Measurements from ENCODE around the gene NUDT17. TPM values are rescaled to one million over a fixed set of nuclear protein-coding genes. Genes with fewer than 3 reads are reported as not detected.

NUDT17 gene
- total and polyA plus RNA-seq, 8 donors: 0.61 to 18.3 (median 3.2) TPM; not detected in 1

- intact Hi-C loops (cut with DNase I; ENCODE audit: low total_unique reads): no loop called here
Measured at GRCh38 chr1:145889722-145890121, 44.3 kb downstream of the NUDT17 start.

GRCh38 chr1:145891143-145891542 is 45.7 kb downstream of the NUDT17 start:
- intact Hi-C loops (cut with DNase I; ENCODE audit: low total_unique reads): no loop called here
- WGBS, 5 donors: 23 to 45% (median 42%) methylated on average over 1 of the region's 1 CpG
- peak; percentile 67 for DNase-seq
- H3K9me3 ChIP-seq: no peaks in the 10 kb centered on the region
- H3K4me3 ChIP-seq: peak overlapping the region in 1 of 4 donors; percentile 9
- TF ChIP-seq POLR2A (IDR thresholded peaks at IDR 0.05) (no peak), POLR2AphosphoS5 (IDR thresholded peaks at IDR 0.05) (peak in 2 of 3 donors; percentile 22 to 58)
- peak overlapping the region; percentile 88 to 97 (median 96) for H3K27ac ChIP-seq
- H3K4me1 ChIP-seq: peaks cover 42 to 60% (median 48%) of the 10 kb centered on the region in 4 donors
- no peaks in the 10 kb centered on the region for H3K27me3 ChIP-seq
- no peaks in the 10 kb centered on the region for H3K36me3 ChIP-seq

More at GRCh38 chr1:145889722-145890121, 44.3 kb downstream of the NUDT17 start:
- no peaks in the 10 kb centered on the region for H3K27me3 ChIP-seq
- no peaks in the 10 kb centered on the region for H3K9me3 ChIP-seq
- H3K4me3 ChIP-seq: no peak overlapping the region
- no peaks in the 10 kb centered on the region for H3K36me3 ChIP-seq
- H3K4me1 ChIP-seq: peaks cover 51 to 72% (median 58%) of the 10 kb centered on the region in 4 donors
- DNase-seq: no peak
- no peak for TF ChIP-seq POLR2A (IDR thresholded peaks at IDR 0.05)
- TF ChIP-seq EP300 (IDR thresholded peaks at IDR 0.05): no peak
- TF ChIP-seq POLR2AphosphoS5 (IDR thresholded peaks at IDR 0.05): no peak
- no peak for TF ChIP-seq CTCF (IDR thresholded peaks at IDR 0.05)
- peak overlapping the region in 4 of 5 donors; percentile 88 to 97 (median 94) for H3K27ac ChIP-seq
- WGBS, 5 donors: 66 to 87% (median 73%) methylated on average over 3 of the region's 3 CpGs

GRCh38 chr1:145891587-145892485 is 46.4 kb downstream of the NUDT17 start:
- H3K27me3 ChIP-seq: no peaks in the 10 kb centered on the region
- no peaks in the 10 kb centered on the region for H3K9me3 ChIP-seq
- peak overlapping the region in 1 of 4 donors; percentile 9 for H3K4me3 ChIP-seq
- intact Hi-C loops (cut with DNase I; ENCODE audit: low total_unique reads): no loop called here
- WGBS, 5 donors: 5 to 8% (median 6%) methylated on average over 6 of the region's 6 CpGs
- TF ChIP-seq POLR2AphosphoS5 (IDR thresholded peaks at IDR 0.05) (peak; percentile 58 to 90 (median 84)), CTCF (IDR thresholded peaks at IDR 0.05) (peak in 6 of 7 experiments; percentile 81 to 99 (median 94)), EP300 (IDR thresholded peaks at IDR 0.05) (no peak), POLR2A (IDR thresholded peaks at IDR 0.05) (no peak)
- peak overlapping the region; percentile 88 to 97 (median 96) for H3K27ac ChIP-seq
- peak; percentile 97 to 98 for DNase-seq
- H3K36me3 ChIP-seq: peaks cover 0 to 1% (median 0%) of the 10 kb centered on the region in 4 donors
- peaks cover 37 to 53% (median 41%) of the 10 kb centered on the region in 4 donors for H3K4me1 ChIP-seq

- intact Hi-C loops (cut with DNase I; ENCODE audit: low total_unique reads): no loop called here
- TF ChIP-seq EP300 (IDR thresholded peaks at IDR 0.05): no peak
- TF ChIP-seq CTCF (IDR thresholded peaks at IDR 0.05): no peak
- TF ChIP-seq POLR2AphosphoS5 (IDR thresholded peaks at IDR 0.05): no peak
- no peak for TF ChIP-seq POLR2A (IDR thresholded peaks at IDR 0.05)
- Histone ChIP-seq H3K27me3 (no peaks in the 10 kb centered on the region), H3K4me3 (no peak overlapping the region), H3K9me3 (no peaks in the 10 kb centered on the region), H3K36me3 (peaks cover 0 to 5% (median 0%) of the 10 kb centered on the region in 4 donors), H3K4me1 (peaks cover 29 to 46% (median 34%) of the 10 kb centered on the region in 4 donors), H3K27ac (peak overlapping the region; percentile 88 to 97 (median 96))
- whole genome bisulfite sequencing, 5 donors: 20 to 38% (median 28%) methylated on average over 3 of the region's 3 CpGs
- peak; percentile 70 to 79 for DNase-seq
Measured at GRCh38 chr1:145892486-145893087, 47.2 kb downstream of the NUDT17 start.

Data from stomach (tissue), 9 donors.